Activated CD4-positive, CD25-positive, alpha-beta regulatory T cell treated with anti-CD3 and anti-CD28 coated beads, Interleukin-2, amount 50 U/mL, for 72 hours (primary cell): ENCODE results near the gene TBC1D17.

Source experiments
- DNase-seq: peaks from one replicate; pipeline ENCODE4 v3.0.0; 2021

Gene TBC1D17

DNA sequence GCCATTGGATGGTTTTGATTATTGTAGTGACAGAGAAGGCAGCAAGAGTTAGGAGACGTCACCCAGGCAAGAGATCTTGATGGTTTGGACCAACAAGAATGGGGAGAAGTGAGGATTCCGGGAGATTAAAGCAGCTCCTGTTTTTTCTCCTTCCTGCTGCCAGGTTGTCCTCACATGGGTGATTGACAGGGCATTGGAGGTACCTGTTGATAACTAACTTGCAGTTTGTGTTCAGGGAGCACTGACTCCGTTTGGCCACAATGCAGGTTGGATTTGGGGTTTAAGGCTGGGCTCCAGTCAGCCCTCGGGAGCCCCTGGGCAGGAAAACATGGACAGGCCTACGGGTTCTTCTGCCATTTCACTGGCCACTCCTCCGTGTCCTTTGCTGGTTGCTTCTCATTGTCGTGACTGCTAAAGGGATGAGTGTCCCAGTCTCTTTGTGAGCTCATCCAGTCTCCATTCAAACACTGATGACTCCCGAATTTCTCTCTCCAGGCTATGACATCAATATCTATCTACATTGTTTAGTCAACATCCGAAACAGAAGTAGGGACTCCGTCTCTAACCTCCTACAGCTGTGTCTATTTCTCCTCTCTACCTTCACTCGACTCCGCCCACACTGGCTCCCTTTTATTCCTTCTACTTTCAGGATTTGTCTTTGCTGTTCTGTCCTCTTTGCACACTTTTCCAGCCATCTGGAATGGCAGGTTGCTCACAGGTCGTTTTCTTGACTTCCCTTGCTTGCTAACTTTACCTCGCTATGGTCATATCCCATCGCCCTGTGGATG lies 27.9 kb upstream of the TBC1D17 start:
- no peak for DNase-seq

GRCh38 chr19:49850221-49850486 lies 27.3 kb upstream of the TBC1D17 start:
- DNase-seq, result no peak

GRCh38 chr19:49850487-49851342 lies 26.8 kb upstream of the TBC1D17 start, which contains the start of gene PTOV1:
Gene PTOV1, plus strand, starts transcription at chr19:49851159.
- DNase-seq, result peak; percentile 93

- DNase-seq, result no peak
Measured at GRCh38 chr19:49851456-49852259, 25.8 kb upstream of the TBC1D17 start.

DNA sequence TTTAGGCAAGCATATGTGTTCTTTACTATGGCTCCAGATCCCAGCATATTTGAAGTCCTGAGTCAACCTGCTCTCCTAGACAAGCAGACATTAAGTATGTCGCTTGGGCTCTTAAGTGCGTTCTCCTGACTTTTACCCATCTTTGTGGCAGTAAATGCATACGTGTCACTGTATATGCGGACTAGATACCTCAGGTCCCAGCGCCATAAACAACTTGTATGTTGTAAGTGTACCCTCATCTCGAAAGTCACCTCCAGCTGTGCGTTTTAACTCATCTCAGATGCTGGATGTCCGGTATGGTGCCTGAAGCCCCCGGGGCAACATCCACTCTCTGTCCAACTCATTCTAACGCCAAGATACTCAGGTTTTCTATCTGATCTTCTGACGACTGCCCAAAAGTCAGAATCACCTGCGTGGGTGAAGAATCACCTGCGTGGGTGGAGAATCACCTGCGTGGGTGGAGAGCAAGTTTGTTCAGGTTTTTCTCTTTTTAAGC lies 24.8 kb upstream of the TBC1D17 start:
- no peak for DNase-seq

DNA sequence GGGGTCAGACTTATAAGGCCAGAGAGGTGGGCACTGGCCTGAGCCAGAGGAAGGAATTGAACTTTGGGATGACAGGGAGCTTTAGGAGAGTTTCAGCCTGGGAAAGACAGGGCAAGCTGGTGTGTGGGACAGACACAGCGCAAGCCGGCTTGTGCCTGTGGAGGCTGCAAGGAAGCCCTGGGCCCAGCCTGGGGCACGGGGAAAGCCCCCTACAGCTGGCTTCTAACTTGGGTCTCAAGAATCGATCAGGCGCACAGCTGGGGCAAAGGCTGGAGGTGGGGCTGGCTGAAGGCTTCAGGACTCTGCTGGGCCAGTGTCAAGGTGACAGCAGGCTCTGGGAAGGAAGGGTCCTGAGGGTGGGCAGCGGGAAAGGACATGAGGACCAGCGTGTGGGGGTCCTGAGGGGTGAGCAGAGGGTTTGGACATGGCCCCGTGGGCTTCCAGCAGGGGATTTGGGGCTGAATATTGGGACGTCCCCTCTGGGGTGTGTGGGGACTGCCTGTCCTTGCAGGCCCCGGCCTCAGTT lies 23.6 kb upstream of the TBC1D17 start:
- DNase-seq, result no peak

- DNase-seq, result no peak
Measured at GRCh38 chr19:49854378-49855263, 22.9 kb upstream of the TBC1D17 start.

GRCh38 chr19:49855277-49855675 lies 22.2 kb upstream of the TBC1D17 start:
- no peak for DNase-seq

GRCh38 chr19:49855676-49856573 lies 21.6 kb upstream of the TBC1D17 start:
- no peak for DNase-seq

- no peak for DNase-seq
Measured at GRCh38 chr19:49856574-49857021, 20.9 kb upstream of the TBC1D17 start.

- DNase-seq, result no peak
Measured at GRCh38 chr19:49857061-49857837, 20.3 kb upstream of the TBC1D17 start.

DNA sequence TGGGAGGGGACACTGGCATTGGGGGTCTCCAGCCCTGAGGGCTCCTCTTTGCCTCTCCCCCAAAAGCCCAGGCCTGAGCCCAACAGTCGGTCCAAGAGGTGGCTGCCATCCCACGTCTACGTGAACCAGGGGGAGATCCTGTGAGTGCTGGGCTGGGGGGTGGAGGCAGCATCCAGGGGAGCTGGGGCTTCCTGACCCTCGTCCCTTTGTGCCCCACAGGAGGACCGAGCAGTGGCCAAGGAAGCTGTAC lies 19.7 kb upstream of the TBC1D17 start:
- no peak for DNase-seq

DNA sequence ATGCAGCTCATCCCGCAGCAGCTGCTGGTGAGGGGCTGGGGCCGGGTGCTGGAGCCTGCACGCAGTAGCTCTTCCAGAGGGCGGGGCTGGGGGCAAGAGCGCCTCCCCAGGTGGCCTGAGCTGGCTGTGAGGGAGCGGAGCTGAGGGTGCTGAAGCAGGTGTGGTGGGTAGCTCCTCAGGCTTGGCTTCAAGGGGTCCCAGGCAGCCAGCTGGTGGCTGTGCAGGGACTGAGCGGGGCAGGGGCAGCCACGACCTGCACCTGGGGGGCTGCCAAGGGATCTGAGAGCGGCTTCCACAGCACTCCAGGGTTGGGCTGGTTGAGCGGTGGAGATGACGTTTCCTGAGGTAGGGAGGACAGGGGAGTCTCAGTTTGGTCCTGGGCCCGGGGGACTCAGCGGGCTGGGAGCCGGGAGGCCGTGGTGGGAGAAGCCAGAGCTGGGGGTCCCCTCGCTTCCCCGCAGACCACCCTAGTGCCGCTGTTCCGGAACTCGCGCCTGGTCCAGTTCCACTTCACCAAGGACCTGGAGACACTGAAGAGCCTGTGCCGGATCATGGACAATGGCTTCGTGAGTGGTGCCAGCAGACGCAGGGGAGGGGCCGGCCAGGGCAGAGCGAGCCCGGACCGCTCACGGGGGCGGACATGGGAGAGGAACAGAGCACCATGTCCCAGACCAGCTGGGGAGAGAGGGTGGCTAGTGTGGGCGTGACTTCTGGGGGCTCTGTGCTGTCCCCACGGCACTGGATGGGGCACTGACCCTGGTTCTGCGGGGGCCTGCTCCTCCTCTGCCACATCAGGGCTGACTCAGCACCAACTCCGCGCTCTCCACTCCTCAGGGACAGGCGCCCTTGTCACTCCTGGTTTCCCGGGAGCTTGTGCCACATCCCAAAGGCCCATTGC lies 19.2 kb upstream of the TBC1D17 start:
- DNase-seq, result no peak

DNA sequence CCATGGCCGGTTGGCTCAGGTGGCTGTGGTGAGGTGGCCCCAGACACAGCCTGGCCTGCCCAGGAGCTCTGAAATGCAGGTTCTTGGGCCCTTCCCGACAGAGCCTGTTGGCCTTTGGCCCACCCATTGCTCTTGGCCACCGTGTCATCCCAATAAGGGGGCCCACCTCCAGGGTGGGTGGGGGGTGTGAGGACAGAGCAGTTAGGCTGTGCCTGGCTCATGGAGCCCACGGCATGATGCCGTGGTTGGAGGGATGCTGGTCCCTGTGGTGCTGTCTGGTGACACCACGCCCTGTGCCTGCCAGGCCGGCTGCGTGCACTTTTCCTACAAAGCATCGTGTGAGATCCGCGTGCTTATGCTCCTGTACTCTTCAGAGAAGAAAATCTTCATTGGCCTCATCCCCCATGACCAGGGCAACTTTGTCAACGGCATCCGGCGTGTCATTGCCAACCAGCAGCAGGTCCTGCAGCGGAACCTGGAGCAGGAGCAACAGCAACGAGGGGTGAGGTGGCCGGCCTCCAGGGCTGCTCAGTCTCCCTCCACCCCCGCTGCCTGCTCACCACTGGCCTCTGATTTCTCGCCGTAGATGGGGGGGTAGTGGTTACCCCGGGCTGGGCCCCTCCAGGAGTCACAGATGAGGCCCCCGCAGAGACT lies 17.7 kb upstream of the TBC1D17 start:
- DNase-seq, result no peak

GRCh38 chr19:49860336-49861102 lies 17.0 kb upstream of the TBC1D17 start:
- no peak for DNase-seq

GRCh38 chr19:49861107-49861506 lies 16.4 kb upstream of the TBC1D17 start:
- no peak for DNase-seq

GRCh38 chr19:49861541-49862378 lies 15.7 kb upstream of the TBC1D17 start:
- no peak for DNase-seq
